Natural killer cell treated with Interleukin-12 subunit alpha and Interleukin-12 subunit beta and Interleukin-15 and Interleukin-18, amount 100 ng/mL, for 72 hours (primary cell): Measurements from ENCODE around the gene AKAP6. TPM values are rescaled to one million over a fixed set of nuclear protein-coding genes. Genes with fewer than 3 reads are reported as not detected.

Experiments used
- ATAC-seq, 2 donors: fragments of 150-1000 bp; cut with Tn5 transposase in 1 of 2; sonication (Bioruptor Pico), chemical (Tn5 transposase) in 1 of 2; 2 replicates each; pipeline ENCODE4 v1.10.0; 2021
- DNase-seq: peaks from one replicate; pipeline ENCODE4 v3.0.0; 2022; ENCODE audit warnings: low spot score
- H3K27ac Mint-ChIP-seq, 2 donors: 1 replicate in 1 of 2; 2 replicates in 1 of 2; pipeline ENCODE4 v1.8.0; 2022; ENCODE audit warnings: mixed read lengths in 2 of 2, mild to moderate bottlenecking in 1 of 2, moderate library complexity in 1 of 2
- H3K27me3 Mint-ChIP-seq, 2 donors: 1 replicate in 1 of 2; 2 replicates in 1 of 2; pipeline ENCODE4 v1.8.0; 2022; ENCODE audit warnings: mixed read lengths in 2 of 2
- H3K36me3 Mint-ChIP-seq: one replicate; pipeline ENCODE4 v1.8.0; 2022; ENCODE audit warnings: mixed read lengths
- H3K4me1 Mint-ChIP-seq, 2 donors: 1 replicate in 1 of 2; 2 replicates in 1 of 2; pipeline ENCODE4 v1.8.0; 2022; ENCODE audit warnings: low read depth in 2 of 2, mixed read lengths in 2 of 2, mild to moderate bottlenecking in 1 of 2
- H3K4me3 Mint-ChIP-seq: one replicate; pipeline ENCODE4 v1.8.0; 2022; ENCODE audit warnings: mixed read lengths
- H3K9me3 Mint-ChIP-seq: 2 replicates; pipeline ENCODE4 v1.8.0; 2022; ENCODE audit warnings: mixed read lengths
- total RNA-seq, 2 donors: library from RNA; stranded (reverse); gene quantifications; one replicate each; pipeline ENCODE4 v1.2.3, GENCODE V29; 2022

AKAP6 gene
- total RNA-seq, 2 donors from 2014 or later = 0.31 TPM; not detected in 1

- ATAC-seq (no peak), DNase-seq (no peak)
- Mint-ChIP-seq H3K36me3 (no peaks in the 10 kb centered on the region), H3K27ac (no peak overlapping the region), H3K4me1 (no peaks in the 10 kb centered on the region), H3K4me3 (no peak overlapping the region), H3K9me3 (peaks cover 8% of the 10 kb centered on the region), H3K27me3 (no peaks in the 10 kb centered on the region)
These were observed 338.2 kb downstream of the AKAP6 start for GRCh38 chr14:32667287-32667686.

- H3K9me3 Mint-ChIP-seq = peaks cover 8% of the 10 kb centered on the region
- ATAC-seq (no peak), DNase-seq (no peak)
- no peaks in the 10 kb centered on the region for H3K36me3 Mint-ChIP-seq
- no peak overlapping the region for H3K4me3 Mint-ChIP-seq
- no peaks in the 10 kb centered on the region for H3K4me1 Mint-ChIP-seq
- no peaks in the 10 kb centered on the region for H3K27me3 Mint-ChIP-seq
- H3K27ac Mint-ChIP-seq = no peak overlapping the region
These were observed 338.7 kb downstream of the AKAP6 start for GRCh38 chr14:32667791-32668190.

GRCh38 chr14:32669391-32669790, 340.3 kb downstream of the AKAP6 start:
- no peak for ATAC-seq
- H3K36me3 Mint-ChIP-seq = no peaks in the 10 kb centered on the region
- H3K4me3 Mint-ChIP-seq = no peak overlapping the region
- H3K27ac Mint-ChIP-seq = no peak overlapping the region
- H3K27me3 Mint-ChIP-seq = no peaks in the 10 kb centered on the region
- no peaks in the 10 kb centered on the region for H3K4me1 Mint-ChIP-seq
- H3K9me3 Mint-ChIP-seq = peaks cover 16% of the 10 kb centered on the region
- DNase-seq = no peak

- no peak overlapping the region for H3K4me3 Mint-ChIP-seq
- H3K4me1 Mint-ChIP-seq = no peaks in the 10 kb centered on the region
- H3K27me3 Mint-ChIP-seq = no peaks in the 10 kb centered on the region
- no peaks in the 10 kb centered on the region for H3K36me3 Mint-ChIP-seq
- ATAC-seq = no peak
- DNase-seq = no peak
- H3K27ac Mint-ChIP-seq = no peak overlapping the region
- peaks cover 19% of the 10 kb centered on the region for H3K9me3 Mint-ChIP-seq
These were observed 346.3 kb downstream of the AKAP6 start for GRCh38 chr14:32675433-32675832.

- DNase-seq = no peak
- H3K27ac Mint-ChIP-seq = no peak overlapping the region
- H3K4me3 Mint-ChIP-seq = no peak overlapping the region
- no peak for ATAC-seq
- no peaks in the 10 kb centered on the region for H3K4me1 Mint-ChIP-seq
- H3K36me3 Mint-ChIP-seq = no peaks in the 10 kb centered on the region
- peaks cover 16% of the 10 kb centered on the region for H3K9me3 Mint-ChIP-seq
- H3K27me3 Mint-ChIP-seq = no peaks in the 10 kb centered on the region
These were observed 348.2 kb downstream of the AKAP6 start for GRCh38 chr14:32677129-32677780.

GRCh38 chr14:32678088-32678487, 349.0 kb downstream of the AKAP6 start:
- no peak overlapping the region for H3K27ac Mint-ChIP-seq
- no peak overlapping the region for H3K4me3 Mint-ChIP-seq
- H3K27me3 Mint-ChIP-seq = no peaks in the 10 kb centered on the region
- no peaks in the 10 kb centered on the region for H3K36me3 Mint-ChIP-seq
- H3K9me3 Mint-ChIP-seq = peaks cover 19% of the 10 kb centered on the region
- ATAC-seq (no peak), DNase-seq (no peak)
- no peaks in the 10 kb centered on the region for H3K4me1 Mint-ChIP-seq

- Mint-ChIP-seq H3K27ac (no peak overlapping the region), H3K36me3 (peaks cover 9% of the 10 kb centered on the region), H3K9me3 (peaks cover 9% of the 10 kb centered on the region), H3K4me1 (no peaks in the 10 kb centered on the region), H3K4me3 (no peak overlapping the region), H3K27me3 (no peaks in the 10 kb centered on the region)
- ATAC-seq (no peak), DNase-seq (no peak)
These were observed 351.0 kb downstream of the AKAP6 start for GRCh38 chr14:32679927-32680612.

- Mint-ChIP-seq H3K4me3 (no peak overlapping the region), H3K27ac (no peak overlapping the region), H3K27me3 (no peaks in the 10 kb centered on the region), H3K9me3 (peaks cover 9% of the 10 kb centered on the region), H3K4me1 (no peaks in the 10 kb centered on the region), H3K36me3 (peaks cover 9% of the 10 kb centered on the region)
- ATAC-seq (no peak), DNase-seq (no peak)
These were observed 352.5 kb downstream of the AKAP6 start for GRCh38 chr14:32681598-32681997.

- Mint-ChIP-seq H3K27ac (no peak overlapping the region), H3K9me3 (peaks cover 9% of the 10 kb centered on the region), H3K36me3 (peaks cover 9% of the 10 kb centered on the region), H3K4me3 (no peak overlapping the region), H3K4me1 (no peaks in the 10 kb centered on the region), H3K27me3 (no peaks in the 10 kb centered on the region)
- no peak for ATAC-seq
- no peak for DNase-seq
These were observed 353.1 kb downstream of the AKAP6 start for GRCh38 chr14:32682214-32682613.

GRCh38 chr14:32683679-32684078, 354.6 kb downstream of the AKAP6 start:
- no peak overlapping the region for H3K27ac Mint-ChIP-seq
- DNase-seq = no peak
- H3K27me3 Mint-ChIP-seq = no peaks in the 10 kb centered on the region
- H3K4me1 Mint-ChIP-seq = no peaks in the 10 kb centered on the region
- peaks cover 9% of the 10 kb centered on the region for H3K36me3 Mint-ChIP-seq
- no peak overlapping the region for H3K4me3 Mint-ChIP-seq
- no peak for ATAC-seq
- H3K9me3 Mint-ChIP-seq = peaks cover 12% of the 10 kb centered on the region

- DNase-seq (no peak), ATAC-seq (no peak)
- Mint-ChIP-seq H3K27ac (no peak overlapping the region), H3K36me3 (peaks cover under 1% of the 10 kb centered on the region), H3K27me3 (no peaks in the 10 kb centered on the region), H3K4me3 (no peak overlapping the region), H3K9me3 (peaks cover 3% of the 10 kb centered on the region), H3K4me1 (no peaks in the 10 kb centered on the region)
These were observed 359.8 kb downstream of the AKAP6 start for GRCh38 chr14:32688941-32689340.

GRCh38 chr14:32692441-32692840, 363.3 kb downstream of the AKAP6 start:
- no peak for DNase-seq
- ATAC-seq = no peak
- Mint-ChIP-seq H3K27ac (no peak overlapping the region), H3K9me3 (peaks cover under 1% of the 10 kb centered on the region), H3K4me3 (no peak overlapping the region), H3K36me3 (no peaks in the 10 kb centered on the region), H3K4me1 (no peaks in the 10 kb centered on the region), H3K27me3 (no peaks in the 10 kb centered on the region)

GRCh38 chr14:32693114-32693513, 364.0 kb downstream of the AKAP6 start:
- H3K4me1 Mint-ChIP-seq = no peaks in the 10 kb centered on the region
- no peak for ATAC-seq
- no peaks in the 10 kb centered on the region for H3K36me3 Mint-ChIP-seq
- H3K27me3 Mint-ChIP-seq = no peaks in the 10 kb centered on the region
- no peak overlapping the region for H3K27ac Mint-ChIP-seq
- H3K9me3 Mint-ChIP-seq = no peaks in the 10 kb centered on the region
- H3K4me3 Mint-ChIP-seq = no peak overlapping the region
- DNase-seq = no peak

- Mint-ChIP-seq H3K27ac (no peak overlapping the region), H3K4me1 (no peaks in the 10 kb centered on the region), H3K27me3 (no peaks in the 10 kb centered on the region), H3K36me3 (no peaks in the 10 kb centered on the region), H3K4me3 (no peak overlapping the region), H3K9me3 (no peaks in the 10 kb centered on the region)
- no peak for ATAC-seq
- DNase-seq = no peak
These were observed 365.8 kb downstream of the AKAP6 start for GRCh38 chr14:32694795-32695449.
